ENCODE data around the gene TMEM87B.

The TMEM87B gene

GRCh38 chr2:112160283-112161250 lies 105.5 kb downstream of the TMEM87B start:
- H3K27ac ChIP-seq (ENCODE audit: low read length, poor library complexity, severe bottlenecking) = no peak overlapping the region
- H2BK12ac ChIP-seq (ENCODE audit: low read length in 2 of 2) = no peak overlapping the region
- DNase-seq = no peak
- WGBS = 89% methylated on average over 47 of the region's 52 CpGs
- no peak overlapping the region for H3K4ac ChIP-seq (ENCODE audit: low read depth in 1 of 2, low read length in 2 of 2)
- no peak overlapping the region for H4K8ac ChIP-seq (ENCODE audit: low read length)
- no peak overlapping the region for H3K23ac ChIP-seq (ENCODE audit: low read length in 2 of 2)
- peak overlapping the region in 1 of 2 experiments; percentile 16 for H3K4me3 ChIP-seq (ENCODE audit: insufficient read depth in 1 of 2, low read depth in 1 of 2, low read length in 2 of 2)
- H3K14ac ChIP-seq (ENCODE audit: low read length in 2 of 2) = peak overlapping the region in 1 of 2 experiments; percentile 82
- peaks cover 13% of the 10 kb centered on the region for H3K4me1 ChIP-seq (ENCODE audit: control insufficient read depth, insufficient read depth, low read depth, low read length)
- H3K27me3 ChIP-seq (ENCODE audit: control insufficient read depth in 1 of 2, insufficient read depth in 1 of 2, low read length in 2 of 2) = no peaks in the 10 kb centered on the region
- peaks cover 0 to 6% of the 10 kb centered on the region in 2 experiments for H3K36me3 ChIP-seq (ENCODE audit: control insufficient read depth in 1 of 2, insufficient read depth in 2 of 2, low read depth in 1 of 2, low read length in 2 of 2)
- no peak overlapping the region for H2AK5ac ChIP-seq (ENCODE audit: low read length, severe bottlenecking)
- H2BK15ac ChIP-seq (ENCODE audit: low read depth, poor library complexity, severe bottlenecking) = no peak overlapping the region
- H3K79me1 ChIP-seq (replicated peaks; ENCODE audit: low read length, poor library complexity, severe bottlenecking) = no peaks in the 10 kb centered on the region
- no peaks in the 10 kb centered on the region for H3K9me3 ChIP-seq (ENCODE audit: control insufficient read depth, low read length)
- no peak overlapping the region for H3K4me2 ChIP-seq (ENCODE audit: low read length, poor library complexity, severe bottlenecking)
- H4K91ac ChIP-seq (ENCODE audit: low read length) = peak overlapping the region; percentile 18
- H3K9ac ChIP-seq (ENCODE audit: low read length) = no peak overlapping the region
- no peak overlapping the region for H2BK120ac ChIP-seq (ENCODE audit: low read depth, low read length)
- no peak overlapping the region for H2AFZ ChIP-seq (ENCODE audit: low read depth, low read length)
- H2BK5ac ChIP-seq (ENCODE audit: low read depth, low read length, poor library complexity, severe bottlenecking) = no peak overlapping the region
- H3K18ac ChIP-seq (ENCODE audit: low read depth in 1 of 2, low read length in 2 of 2) = no peak overlapping the region

- Histone ChIP-seq H3K9ac (ENCODE audit: low read length) (no peak overlapping the region), H2BK12ac (ENCODE audit: low read length in 2 of 2) (no peak overlapping the region), H3K14ac (ENCODE audit: low read length in 2 of 2) (no peak overlapping the region), H3K18ac (ENCODE audit: low read depth in 1 of 2, low read length in 2 of 2) (no peak overlapping the region), H3K4ac (ENCODE audit: low read depth in 1 of 2, low read length in 2 of 2) (no peak overlapping the region), H4K91ac (ENCODE audit: low read length) (no peak overlapping the region), H3K79me1 (replicated peaks; ENCODE audit: low read length, poor library complexity, severe bottlenecking) (no peaks in the 10 kb centered on the region), H2AK5ac (ENCODE audit: low read length, severe bottlenecking) (no peak overlapping the region), H3K4me1 (ENCODE audit: control insufficient read depth, insufficient read depth, low read depth, low read length) (peaks cover 8% of the 10 kb centered on the region), H2BK15ac (ENCODE audit: low read depth, poor library complexity, severe bottlenecking) (no peak overlapping the region), H2BK120ac (ENCODE audit: low read depth, low read length) (no peak overlapping the region), H3K9me3 (ENCODE audit: control insufficient read depth, low read length) (no peaks in the 10 kb centered on the region), H2AFZ (ENCODE audit: low read depth, low read length) (no peak overlapping the region), H3K27me3 (ENCODE audit: control insufficient read depth in 1 of 2, insufficient read depth in 1 of 2, low read length in 2 of 2) (no peaks in the 10 kb centered on the region), H3K4me2 (ENCODE audit: low read length, poor library complexity, severe bottlenecking) (no peak overlapping the region), H4K8ac (ENCODE audit: low read length) (no peak overlapping the region), H2BK5ac (ENCODE audit: low read depth, low read length, poor library complexity, severe bottlenecking) (no peak overlapping the region), H3K36me3 (ENCODE audit: control insufficient read depth in 1 of 2, insufficient read depth in 2 of 2, low read depth in 1 of 2, low read length in 2 of 2) (peaks cover 0 to 4% of the 10 kb centered on the region in 2 experiments), H3K4me3 (ENCODE audit: insufficient read depth in 1 of 2, low read depth in 1 of 2, low read length in 2 of 2) (no peak overlapping the region), H3K27ac (ENCODE audit: low read length, poor library complexity, severe bottlenecking) (no peak overlapping the region), H3K23ac (ENCODE audit: low read length in 2 of 2) (no peak overlapping the region)
- WGBS = 95% methylated on average over 9 of the region's 9 CpGs
- no peak for DNase-seq
Observed at GRCh38 chr2:112161431-112162145, 106.5 kb downstream of the TMEM87B start.

GRCh38 chr2:112162341-112162740 lies 107.3 kb downstream of the TMEM87B start:
- H3K36me3 ChIP-seq (ENCODE audit: control insufficient read depth in 1 of 2, insufficient read depth in 2 of 2, low read depth in 1 of 2, low read length in 2 of 2) = peaks cover 0 to 4% of the 10 kb centered on the region in 2 experiments
- no peak overlapping the region for H3K27ac ChIP-seq (ENCODE audit: low read length, poor library complexity, severe bottlenecking)
- H3K9ac ChIP-seq (ENCODE audit: low read length) = no peak overlapping the region
- no peak overlapping the region for H2BK120ac ChIP-seq (ENCODE audit: low read depth, low read length)
- H2AK5ac ChIP-seq (ENCODE audit: low read length, severe bottlenecking) = no peak overlapping the region
- H2BK12ac ChIP-seq (ENCODE audit: low read length in 2 of 2) = no peak overlapping the region
- no peaks in the 10 kb centered on the region for H3K79me1 ChIP-seq (replicated peaks; ENCODE audit: low read length, poor library complexity, severe bottlenecking)
- H3K9me3 ChIP-seq (ENCODE audit: control insufficient read depth, low read length) = no peaks in the 10 kb centered on the region
- H3K4me1 ChIP-seq (ENCODE audit: control insufficient read depth, insufficient read depth, low read depth, low read length) = peaks cover 6% of the 10 kb centered on the region
- 97% methylated on average over 5 of the region's 6 CpGs for WGBS
- H3K14ac ChIP-seq (ENCODE audit: low read length in 2 of 2) = no peak overlapping the region
- no peak overlapping the region for H4K91ac ChIP-seq (ENCODE audit: low read length)
- no peak overlapping the region for H3K18ac ChIP-seq (ENCODE audit: low read depth in 1 of 2, low read length in 2 of 2)
- no peak overlapping the region for H4K8ac ChIP-seq (ENCODE audit: low read length)
- no peak overlapping the region for H3K4me2 ChIP-seq (ENCODE audit: low read length, poor library complexity, severe bottlenecking)
- no peak overlapping the region for H3K4ac ChIP-seq (ENCODE audit: low read depth in 1 of 2, low read length in 2 of 2)
- H3K27me3 ChIP-seq (ENCODE audit: control insufficient read depth in 1 of 2, insufficient read depth in 1 of 2, low read length in 2 of 2) = no peaks in the 10 kb centered on the region
- H3K4me3 ChIP-seq (ENCODE audit: insufficient read depth in 1 of 2, low read depth in 1 of 2, low read length in 2 of 2) = no peak overlapping the region
- H3K23ac ChIP-seq (ENCODE audit: low read length in 2 of 2) = no peak overlapping the region
- no peak for DNase-seq
- H2BK5ac ChIP-seq (ENCODE audit: low read depth, low read length, poor library complexity, severe bottlenecking) = no peak overlapping the region
- H2AFZ ChIP-seq (ENCODE audit: low read depth, low read length) = no peak overlapping the region
- no peak overlapping the region for H2BK15ac ChIP-seq (ENCODE audit: low read depth, poor library complexity, severe bottlenecking)

GRCh38 chr2:112162956-112163355 lies 107.9 kb downstream of the TMEM87B start:
- no peak overlapping the region for H4K8ac ChIP-seq (ENCODE audit: low read length)
- H3K4me3 ChIP-seq (ENCODE audit: insufficient read depth in 1 of 2, low read depth in 1 of 2, low read length in 2 of 2) = no peak overlapping the region
- H3K4me2 ChIP-seq (ENCODE audit: low read length, poor library complexity, severe bottlenecking) = no peak overlapping the region
- no peak overlapping the region for H3K9ac ChIP-seq (ENCODE audit: low read length)
- no peak overlapping the region for H3K27ac ChIP-seq (ENCODE audit: low read length, poor library complexity, severe bottlenecking)
- peaks cover 0 to 4% of the 10 kb centered on the region in 2 experiments for H3K36me3 ChIP-seq (ENCODE audit: control insufficient read depth in 1 of 2, insufficient read depth in 2 of 2, low read depth in 1 of 2, low read length in 2 of 2)
- H4K91ac ChIP-seq (ENCODE audit: low read length) = no peak overlapping the region
- no peak overlapping the region for H3K14ac ChIP-seq (ENCODE audit: low read length in 2 of 2)
- H3K4ac ChIP-seq (ENCODE audit: low read depth in 1 of 2, low read length in 2 of 2) = no peak overlapping the region
- H2AK5ac ChIP-seq (ENCODE audit: low read length, severe bottlenecking) = no peak overlapping the region
- H2AFZ ChIP-seq (ENCODE audit: low read depth, low read length) = no peak overlapping the region
- no peak overlapping the region for H2BK15ac ChIP-seq (ENCODE audit: low read depth, poor library complexity, severe bottlenecking)
- H3K23ac ChIP-seq (ENCODE audit: low read length in 2 of 2) = no peak overlapping the region
- H3K9me3 ChIP-seq (ENCODE audit: control insufficient read depth, low read length) = no peaks in the 10 kb centered on the region
- H3K79me1 ChIP-seq (replicated peaks; ENCODE audit: low read length, poor library complexity, severe bottlenecking) = no peaks in the 10 kb centered on the region
- H3K27me3 ChIP-seq (ENCODE audit: control insufficient read depth in 1 of 2, insufficient read depth in 1 of 2, low read length in 2 of 2) = no peaks in the 10 kb centered on the region
- no peak for DNase-seq
- H3K18ac ChIP-seq (ENCODE audit: low read depth in 1 of 2, low read length in 2 of 2) = no peak overlapping the region
- 95% methylated on average over 11 of the region's 11 CpGs for WGBS
- H2BK12ac ChIP-seq (ENCODE audit: low read length in 2 of 2) = no peak overlapping the region
- no peak overlapping the region for H2BK5ac ChIP-seq (ENCODE audit: low read depth, low read length, poor library complexity, severe bottlenecking)
- H3K4me1 ChIP-seq (ENCODE audit: control insufficient read depth, insufficient read depth, low read depth, low read length) = peaks cover 6% of the 10 kb centered on the region
- H2BK120ac ChIP-seq (ENCODE audit: low read depth, low read length) = no peak overlapping the region
